A673 (cell line): ENCODE measurements around the gene KIAA1143. TPM values are rescaled to one million over a fixed set of nuclear protein-coding genes. Genes with fewer than 3 reads are reported as not detected.

Source experiments
- BruUV-seq: library from RNA; stranded (reverse); fragments of 400-500 nt; replicated peaks from 2 replicates; lab custom pipeline; 2021; lab: Mats Ljungman, UMichigan
- CTCF ChIA-PET: fragments of 300-600 bp; sonication (Branson Sonifier 250); formaldehyde crosslinking; loops from one replicate; lab custom pipeline; 2022; ENCODE audit warnings: antibody characterized with exemption; lab: Charles Lee
- POLR2A ChIA-PET: fragments of 300-600 bp; sonication (Branson Sonifier 250); formaldehyde crosslinking; loops from one replicate; lab custom pipeline; 2022; ENCODE audit warnings: antibody characterized with exemption; ENCODE audit not compliant: low non-redundant PET; lab: Charles Lee
- DNase-seq: peaks from one replicate; pipeline ENCODE4 v3.0.0-alpha.2; 2015; ENCODE audit warnings: low spot score
- H3K27ac ChIP-seq: fragments of 200-600 bp; sonication (generic); 2 replicates; pipeline ENCODE4 v1.5.1; 2016; ENCODE audit warnings: mixed run types, low read depth, mild to moderate bottlenecking, mixed read lengths, antibody characterized with exemption, low read length; ENCODE audit not compliant: poor library complexity, severe bottlenecking
- H3K27me3 ChIP-seq: fragments of 200-600 bp; sonication (generic); replicated peaks from 2 replicates; pipeline ENCODE4 v1.6.1; 2017; ENCODE audit warnings: mixed run types, low read depth, mild to moderate bottlenecking, mixed read lengths, antibody characterized with exemption, low read length; ENCODE audit not compliant: insufficient read depth, poor library complexity
- H3K36me3 ChIP-seq: fragments of 200-600 bp; sonication (generic); 2 replicates; pipeline ENCODE4 v1.6.1; 2016; ENCODE audit warnings: mixed run types, mild to moderate bottlenecking, mixed read lengths, antibody characterized with exemption, low read length; ENCODE audit not compliant: insufficient read depth, poor library complexity, severe bottlenecking
- H3K4me1 ChIP-seq: fragments of 200-600 bp; sonication (generic); 2 replicates; pipeline ENCODE4 v1.6.1; 2017; ENCODE audit warnings: mixed run types, mild to moderate bottlenecking, mixed read lengths, antibody characterized with exemption, low read length; ENCODE audit not compliant: insufficient read depth, poor library complexity, severe bottlenecking
- H3K4me3 ChIP-seq: fragments of 200-600 bp; sonication (generic); 2 replicates; pipeline ENCODE4 v1.5.1; 2016; ENCODE audit warnings: low read depth, mixed run types, mild to moderate bottlenecking, mixed read lengths, low read length; ENCODE audit not compliant: poor library complexity, severe bottlenecking
- H3K9me3 ChIP-seq: fragments of 200-600 bp; sonication (generic); 2 replicates; pipeline ENCODE4 v1.6.1; 2016; ENCODE audit warnings: mixed run types, low read depth, mild to moderate bottlenecking, mixed read lengths, antibody characterized with exemption, low read length; ENCODE audit not compliant: poor library complexity, severe bottlenecking
- CTCF ChIP-seq: fragments of 300-800, 200-600 bp; sonication (generic); conservative IDR thresholded peaks from 2 replicates; pipeline ENCODE4 v1.5.1; 2017; ENCODE audit warnings: low read depth, mild to moderate bottlenecking, antibody characterized with exemption, low read length, moderate library complexity, mixed read lengths
- EZH2 ChIP-seq: fragments of 200-600 bp; sonication (generic); IDR thresholded peaks from 2 replicates; pipeline ENCODE4 v1.6.1; 2017; ENCODE audit warnings: borderline replicate concordance, low read depth, mild to moderate bottlenecking, mixed read lengths, antibody characterized with exemption, low read length; ENCODE audit not compliant: poor library complexity, severe bottlenecking
- intact Hi-C: fragments of 100-400 bp; cut with micrococcal nuclease; formaldehyde crosslinking; loops from one replicate; pipeline ENCODE4 v1.10.0; 2022; ENCODE audit not compliant: unreplicated experiment
- total RNA-seq: library from RNA; stranded (reverse); gene quantifications from 2 replicates; pipeline ENCODE4 v1.2.3, GENCODE V29; 2021

Gene KIAA1143
- total RNA-seq, 1 experiment from 2014 or later: 24.3 TPM

- ChIA-PET CTCF (no interaction called here), POLR2A (no interaction called here)
- no peaks in the 10 kb centered on the region for H3K4me1 ChIP-seq
- peaks cover 30% of the 10 kb centered on the region for H3K9me3 ChIP-seq
- H3K27ac ChIP-seq: no peak overlapping the region
- TF ChIP-seq CTCF (no peak), EZH2 (no peak)
- peaks cover 4% of the 10 kb centered on the region for H3K36me3 ChIP-seq
- no peak overlapping the region for H3K4me3 ChIP-seq
- H3K27me3 ChIP-seq: no peaks in the 10 kb centered on the region
- no peak for DNase-seq
- no TSS peak for BruUV-seq
- intact Hi-C loops: no loop called here
Observed at GRCh38 chr3:44721231-44722102, 40.0 kb downstream of the KIAA1143 start.

- CTCF ChIA-PET: no interaction called here
Observed at GRCh38 chr3:44712455-44713075, 48.9 kb downstream of the KIAA1143 start, which contains the start of gene ZNF502. ZNF502 (plus strand) TSS chr3:44712660; CDS start chr3:44720262, 7,602 bp downstream.

More at GRCh38 chr3:44712455-44713075, 48.9 kb downstream of the KIAA1143 start, which contains the start of gene ZNF502:
- Histone ChIP-seq H3K4me3 (peak within 1 kb of the TSS; percentile 51), H3K9me3 (no peaks in the 10 kb centered on the region), H3K27me3 (no peaks in the 10 kb centered on the region), H3K27ac (no peak within 1 kb of the TSS), H3K4me1 (no peaks in the 10 kb centered on the region), H3K36me3 (no peaks in the 10 kb centered on the region)
- TSS peak; percentile 61 for BruUV-seq
- TF ChIP-seq CTCF: 0 out of 2 replicates have a peak, but pooled peaks have one; percentile 11
- no peak for TF ChIP-seq EZH2
- intact Hi-C loops: loop anchor here (1.0 kb wide), 1 partner anchor 17 kb away; the partner anchor contains the start of gene ZNF501
- peak; percentile 77 for DNase-seq
- POLR2A ChIA-PET: no interaction called here

Other genes starting within 250 kb of the KIAA1143 start
- gene ZKSCAN7, start 206.4 kb downstream of the KIAA1143 start, total RNA-seq: 3.0 and 3.2 TPM in 2 replicates
- gene ZNF660, start 176.7 kb downstream of the KIAA1143 start, total RNA-seq: 4.1 and 5.8 TPM in 2 replicates
- gene ZNF197, start 136.6 kb downstream of the KIAA1143 start, total RNA-seq: 14.0 and 14.3 TPM in 2 replicates
- gene ZNF35, start 112.9 kb downstream of the KIAA1143 start, total RNA-seq: 11.3 and 13.0 TPM in 2 replicates
- 1.6 and 2.2 TPM in 2 replicates for gene ZNF502, start 49.0 kb downstream of the KIAA1143 start, total RNA-seq
- 2.8 and 4.2 TPM in 2 replicates for gene ZNF501, start 32.0 kb downstream of the KIAA1143 start, total RNA-seq
- 21.9 and 25.7 TPM in 2 replicates for gene KIF15, start 175 bp upstream of the KIAA1143 start, total RNA-seq
- gene TMEM42, start 100.3 kb upstream of the KIAA1143 start, total RNA-seq: 6.5 and 8.8 TPM in 2 replicates
- gene TGM4, start 113.0 kb upstream of the KIAA1143 start, total RNA-seq: 0.09 TPM in 1 of 2 replicates, not detected in the other
- gene ZDHHC3, start 214.6 kb upstream of the KIAA1143 start, total RNA-seq: 94.7 and 95.2 TPM in 2 replicates
- 47.4 and 57.3 TPM in 2 replicates for gene EXOSC7, start 214.6 kb upstream of the KIAA1143 start, total RNA-seq